Spleen (tissue), 11 donors: ENCODE data around the gene FN3KRP. TPM values are rescaled to one million over a fixed set of nuclear protein-coding genes. Genes with fewer than 3 reads are reported as not detected.
A peak's percentile ranks its signal among the peaks of the same experiment; 100 is the strongest.

Experiments
- DNase-seq: peaks from one replicate; pipeline ENCODE4 v3.0.0-alpha.2; 2020
- H3K27ac ChIP-seq, 8 donors: fragments of 200-600 bp; sonication (generic) in 7 of 8; 1 replicate in 4 of 8; 2 replicates in 4 of 8; pipeline versions ENCODE4 v1.5.0 to v1.8.0; 2016 to 2021; ENCODE audit warnings: inconsistent platforms in 4 of 8, mild to moderate bottlenecking in 4 of 8, moderate library complexity in 1 of 8
- H3K27me3 ChIP-seq, 7 donors: fragments of 200-600 bp; sonication (generic) in 6 of 7; replicated peaks in 1 of 7; 1 replicate in 4 of 7; 2 replicates in 3 of 7; pipeline versions ENCODE4 v1.5.0 to v1.8.0; 2016 to 2021; ENCODE audit warnings: inconsistent platforms in 3 of 7, mild to moderate bottlenecking in 1 of 7
- H3K36me3 ChIP-seq, 6 donors: fragments of 200-600 bp; sonication (generic) in 5 of 6; 1 replicate in 4 of 6; 2 replicates in 2 of 6; pipeline versions ENCODE4 v1.5.0 to v1.8.0; 2016 to 2021; ENCODE audit warnings: inconsistent platforms in 2 of 6
- H3K4me1 ChIP-seq, 6 donors: fragments of 200-600 bp; sonication (generic) in 5 of 6; 1 replicate in 3 of 6; 2 replicates in 3 of 6; pipeline versions ENCODE4 v1.5.0 to v1.8.0; 2016 to 2021; ENCODE audit warnings: inconsistent platforms in 3 of 6
- H3K4me3 ChIP-seq, 8 donors: fragments of 200-600 bp; sonication (generic) in 7 of 8; 1 replicate in 4 of 8; 2 replicates in 4 of 8; pipeline versions ENCODE4 v1.5.0 to v1.8.0; 2016 to 2021; ENCODE audit warnings: inconsistent platforms in 4 of 8, mild to moderate bottlenecking in 4 of 8, moderate library complexity in 2 of 8
- H3K9me3 ChIP-seq, 8 donors: fragments of 200-600 bp; sonication (generic) in 7 of 8; 1 replicate in 4 of 8; 2 replicates in 4 of 8; pipeline versions ENCODE4 v1.5.0 to v1.8.0; 2016 to 2021; ENCODE audit warnings: inconsistent platforms in 4 of 8
- CTCF ChIP-seq, 11 experiments: fragments of 200-600 bp in 7 of 11; fragments of 450-650 bp in 4 of 11; sonication (generic) in 4 of 11; IDR thresholded peaks in 8 of 11; conservative IDR thresholded peaks in 3 of 11; 1 replicate in 7 of 11; 2 replicates in 4 of 11; pipeline versions ENCODE4 v1.4.0 to v1.8.0; 2016 to 2021; ENCODE audit warnings: antibody characterized with exemption in 11 of 11, inconsistent platforms in 4 of 11, mild to moderate bottlenecking in 1 of 11
- POLR2A ChIP-seq, 3 donors: fragments of 450-650 bp; IDR thresholded peaks; one replicate each; pipeline ENCODE4 v1.5.1; 2017; ENCODE audit warnings: antibody characterized with exemption in 3 of 3, mild to moderate bottlenecking in 1 of 3
- POLR2AphosphoS5 ChIP-seq, 3 donors: sonication (generic); formaldehyde crosslinking; IDR thresholded peaks; one replicate each; pipeline ENCODE4 v1.5.1; 2017; ENCODE audit warnings: antibody characterized with exemption in 3 of 3
- WGBS, 5 donors: extraction: QIAGEN DNeasy Blood & Tissue Kit in 3 of 5; methylation state at CpG; one replicate each; pipeline versions ENCODE4 v1.1.5 to v1.1.7; 2013 to 2018; 5-methylcytosine and 5-hydroxymethylcytosine counted together
- intact Hi-C: fragments of 100-400 bp; cut with DNase I; formaldehyde crosslinking; loops from one replicate; pipeline ENCODE4 v1.15.0; 2023; ENCODE audit warnings: low total_unique reads
- polyA plus RNA-seq, 3 donors: library from polyadenylated mRNA; stranded (reverse); fragments of 200-250 nt; gene quantifications; one replicate each; pipeline ENCODE4 v1.2.1, GENCODE V29; 2013
- total RNA-seq, 7 donors: library from RNA; depleted of rRNA in 3 of 7; stranded (reverse); fragments of >200 nt in 3 of 7; fragmentation: NEBNext Ultra II Directional in 4 of 7; extraction: Animal tissue kit (Norgen Biotek cat#: 25700) in 4 of 7; gene quantifications; one replicate each; pipeline versions ENCODE4 v1.1.0 to v1.2.1, GENCODE V29; 2016 to 2021
- donor health status: healthy with polysubstance abuse.
- donor health status: DM: no; HTN: no; CAD: no; lungs with moderate emphysema.
- donor health status: DM: no; HTN: no; CAD: no.
- donor health status: Bipolar disorder and iron deficiency.
- donor health status: healthy.
- donor health status: DM: no; HTN: no; CAD: no.
- donor health status: DM: yes; HTN: yes; CAD: no.

Gene FN3KRP
- total and polyA plus RNA-seq, 10 donors: 16.3 to 35.1 (median 24.8) TPM

- H3K27me3 ChIP-seq: peaks cover 0 to 22% (median 0%) of the 10 kb centered on the region in 7 donors
- peaks cover 4 to 24% (median 16%) of the 10 kb centered on the region in 6 donors for H3K4me1 ChIP-seq
- H3K4me3 ChIP-seq: no peak overlapping the region
- H3K36me3 ChIP-seq: peaks cover 3 to 60% (median 11%) of the 10 kb centered on the region in 6 donors
- DNase-seq: no peak
- no peak overlapping the region for H3K27ac ChIP-seq
- intact Hi-C loops: no loop called here
- WGBS, 5 donors: 91 to 98% (median 93%) methylated on average over 12 to 13 of the region's 13 CpGs
- H3K9me3 ChIP-seq: peaks cover 0 to 20% (median 12%) of the 10 kb centered on the region in 8 donors
- no peak for TF ChIP-seq CTCF (IDR thresholded peaks at IDR 0.05 in 8 of 11, conservative IDR thresholded peaks at IDR 0.05 in 3 of 11)
- no peak for TF ChIP-seq POLR2A (IDR thresholded peaks at IDR 0.05)
- no peak for TF ChIP-seq POLR2AphosphoS5 (IDR thresholded peaks at IDR 0.05)
Observed at GRCh38 chr17:82732118-82732743, 15.7 kb downstream of the FN3KRP start.

- H3K9me3 ChIP-seq: peaks cover 0 to 20% (median 13%) of the 10 kb centered on the region in 8 donors
- peaks cover 4 to 24% (median 16%) of the 10 kb centered on the region in 6 donors for H3K4me1 ChIP-seq
- peak; percentile 80 for DNase-seq
- peaks cover 0 to 22% (median 0%) of the 10 kb centered on the region in 7 donors for H3K27me3 ChIP-seq
- H3K4me3 ChIP-seq: peak within 1 kb of the TSS; percentile 47 to 73 (median 58)
- 7 to 48% (median 10%) methylated on average over 10 to 101 of the region's 101 CpGs for WGBS, 5 donors
- H3K36me3 ChIP-seq: peaks cover 0 to 43% (median 3%) of the 10 kb centered on the region in 6 donors
- peak; percentile 45 to 69 (median 60) for TF ChIP-seq POLR2AphosphoS5 (IDR thresholded peaks at IDR 0.05)
- TF ChIP-seq POLR2A (IDR thresholded peaks at IDR 0.05): no peak
- intact Hi-C loops: no loop called here
- peak within 1 kb of the TSS in 5 of 8 donors; percentile 48 to 72 (median 63) for H3K27ac ChIP-seq
Observed at GRCh38 chr17:82734987-82735866, 18.7 kb downstream of the FN3KRP start, which contains the start of gene FN3K. FN3K (plus strand) TSS chr17:82735615; CDS start chr17:82735637, 22 bp downstream.

- Histone ChIP-seq H3K4me1 (peaks cover 4 to 24% (median 16%) of the 10 kb centered on the region in 6 donors), H3K27ac (no peak overlapping the region), H3K27me3 (peaks cover 0 to 22% (median 0%) of the 10 kb centered on the region in 7 donors), H3K9me3 (peaks cover 0 to 33% (median 25%) of the 10 kb centered on the region in 8 donors), H3K36me3 (peaks cover 0 to 47% (median 11%) of the 10 kb centered on the region in 6 donors), H3K4me3 (peak overlapping the region in 2 of 8 donors; percentile 70 to 73)
- 89 to 93% (median 92%) methylated on average over 13 to 18 of the region's 18 CpGs for WGBS, 5 donors
- intact Hi-C loops: no loop called here
- no peak for DNase-seq
- TF ChIP-seq POLR2AphosphoS5 (IDR thresholded peaks at IDR 0.05) (no peak), CTCF (IDR thresholded peaks at IDR 0.05 in 8 of 11, conservative IDR thresholded peaks at IDR 0.05 in 3 of 11) (no peak), POLR2A (IDR thresholded peaks at IDR 0.05) (no peak)
Observed at GRCh38 chr17:82736511-82737185, 20.1 kb downstream of the FN3KRP start.
